Endometrial microvascular endothelial cells (primary cell): ENCODE results near the gene CCNA1. TPM values are rescaled to one million over a fixed set of nuclear protein-coding genes. Genes with fewer than 3 reads are reported as not detected.

Source experiments
- in situ Hi-C: cut with HindIII; loops from 2 replicates; pipeline ENCODE4 v1.10.0; 2017; ENCODE audit warnings: low sequenced_read_pairs, low pct_unique_long_range_greater_than_20kb; ENCODE audit errors: inconsistent ontology term
- total RNA-seq: library from RNA; depleted of rRNA; stranded (reverse); fragments of >200 nt; gene quantifications from one replicate; pipeline ENCODE4 v1.2.3, GENCODE V29; 2015; ENCODE audit errors: inconsistent ontology term

Gene CCNA1
- total RNA-seq, 1 donor from 2014 or later, result 39.8 TPM

DNA sequence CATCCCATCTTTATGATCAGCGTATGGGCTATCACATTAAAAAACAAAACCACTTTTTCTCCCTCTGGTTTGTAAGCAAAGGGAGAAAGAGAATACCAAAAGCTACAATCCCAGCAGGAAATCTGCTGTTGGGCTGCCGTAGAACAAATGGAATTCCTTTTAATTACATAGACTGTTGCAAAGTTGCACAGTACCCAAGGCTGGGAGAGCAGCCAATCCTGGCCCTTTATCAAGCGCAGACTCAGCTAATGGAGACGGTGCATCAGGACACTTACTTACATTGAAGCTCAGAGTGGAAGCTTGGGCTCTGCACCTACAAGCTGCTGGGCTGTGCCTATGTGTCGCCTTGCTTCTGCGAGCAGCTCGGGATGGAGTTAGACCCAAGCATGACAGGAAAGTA is 15.2 kb downstream of the CCNA1 start:
- in situ Hi-C loops, result no loop called here

DNA sequence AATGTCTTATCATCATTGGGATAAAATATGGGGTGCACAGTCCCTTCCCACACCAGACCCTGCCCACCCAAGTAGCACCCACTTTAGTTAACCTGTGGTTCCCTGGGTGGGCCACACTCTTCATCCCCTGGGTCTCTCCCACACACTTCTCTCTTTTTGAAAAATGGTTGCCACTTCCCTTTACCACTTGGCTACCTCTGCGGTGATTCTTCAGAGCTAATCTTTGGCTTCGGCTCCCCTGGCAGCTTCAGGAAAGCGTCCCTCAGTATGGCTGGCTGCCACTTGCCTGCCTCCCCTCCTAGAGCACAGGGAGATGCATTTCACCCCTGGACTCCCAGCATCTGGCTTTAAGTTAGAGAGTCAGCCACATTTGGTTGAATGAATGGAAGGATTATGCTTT is 18.2 kb downstream of the CCNA1 start:
- in situ Hi-C loops, result no loop called here

DNA sequence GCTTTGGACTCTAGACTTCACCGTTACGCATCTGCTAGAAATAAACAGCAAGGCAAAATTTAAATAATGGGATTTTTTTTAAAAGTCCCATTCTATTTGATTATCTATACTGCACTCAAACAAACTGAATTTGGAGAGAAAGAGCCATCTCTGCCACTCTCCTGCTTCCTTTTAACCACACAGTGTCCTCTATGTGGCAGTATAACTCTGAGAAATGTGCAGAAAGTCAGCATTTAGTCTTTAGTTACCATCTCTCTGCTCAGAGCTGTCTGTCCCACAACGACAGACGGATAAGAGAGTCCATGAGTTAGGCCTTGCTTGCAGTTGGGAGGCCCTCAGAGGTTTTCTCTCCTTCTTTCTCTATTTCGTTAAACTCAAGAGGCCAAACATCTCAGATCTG is 21.2 kb downstream of the CCNA1 start:
- in situ Hi-C loops, result no loop called here

DNA sequence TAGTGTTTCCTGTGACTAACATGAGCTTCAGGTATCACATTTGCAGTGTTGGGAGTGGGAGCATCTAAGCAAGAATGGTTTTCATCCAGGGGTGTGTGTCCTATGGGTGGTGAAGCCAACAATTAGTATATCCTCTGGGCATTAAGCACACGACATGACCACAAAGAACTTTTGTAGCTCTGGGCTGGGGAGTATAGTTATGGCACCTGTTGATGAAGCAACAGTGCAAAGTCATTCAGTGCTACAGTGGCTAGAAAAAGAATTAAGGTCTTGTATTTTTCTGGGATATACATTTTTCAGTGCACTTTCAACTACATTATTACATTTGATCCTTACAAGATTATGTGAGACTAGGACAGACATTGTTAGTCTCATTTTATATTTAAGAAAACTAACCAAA is 21.8 kb downstream of the CCNA1 start:
- in situ Hi-C loops, result no loop called here

DNA sequence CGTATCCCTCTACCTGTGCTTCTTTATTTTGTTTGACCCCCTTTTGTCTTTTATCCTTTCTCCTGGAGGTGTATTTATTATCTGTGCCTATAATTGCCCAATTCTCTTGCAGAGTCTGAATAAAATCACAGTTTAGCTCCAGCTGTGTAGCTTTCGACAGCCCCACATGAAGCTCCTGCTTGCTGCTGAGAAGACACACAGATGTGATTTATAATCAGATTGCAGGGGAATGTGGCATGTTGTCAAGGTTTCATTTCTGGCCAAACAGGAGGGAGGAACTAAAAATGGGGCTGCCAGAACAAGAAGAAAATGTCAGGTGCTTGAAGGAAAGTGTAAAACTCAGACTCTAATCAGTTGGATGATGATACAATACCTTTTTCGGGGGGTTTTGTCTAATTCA is 22.7 kb downstream of the CCNA1 start:
- in situ Hi-C loops, result no loop called here

DNA sequence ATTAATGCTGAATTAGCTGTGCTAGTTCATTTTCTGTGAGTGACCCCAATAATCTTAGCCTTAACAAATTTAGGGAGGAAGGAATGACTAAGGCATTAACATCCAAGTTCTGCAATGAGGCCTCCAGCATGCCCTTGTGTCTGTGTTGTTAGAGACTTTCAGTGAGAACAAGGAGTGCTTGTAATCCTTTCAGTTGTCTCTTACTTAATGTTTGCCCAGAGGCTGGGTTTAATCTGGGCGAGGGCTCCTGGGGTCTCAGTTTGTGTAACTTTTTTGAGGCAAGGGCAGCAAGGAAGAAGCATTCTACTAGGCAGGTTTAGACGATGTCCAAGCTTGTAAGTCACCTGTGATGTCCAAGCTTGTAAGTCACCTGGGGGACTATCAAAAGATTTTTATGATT is 24.3 kb downstream of the CCNA1 start:
- in situ Hi-C loops, result no loop called here

DNA sequence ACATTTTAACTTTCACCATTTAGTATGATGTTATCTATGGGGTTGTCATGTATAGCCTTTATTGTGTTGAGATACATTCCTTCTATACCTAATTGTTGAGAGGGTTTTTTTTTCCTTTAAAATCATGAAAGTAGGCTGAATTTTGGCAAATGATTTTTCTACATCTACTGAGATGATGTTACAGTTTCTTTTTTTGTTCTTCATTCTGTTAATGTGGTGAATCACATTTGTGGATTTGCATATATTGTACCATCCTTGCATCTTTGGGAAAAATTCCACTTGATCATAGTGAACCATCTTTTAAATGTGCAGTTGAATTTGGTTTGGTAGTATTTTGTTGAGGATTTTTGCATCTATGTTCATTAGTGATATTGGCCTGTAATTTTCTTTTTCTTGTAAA is 29.2 kb downstream of the CCNA1 start:
- in situ Hi-C loops, result no loop called here

DNA sequence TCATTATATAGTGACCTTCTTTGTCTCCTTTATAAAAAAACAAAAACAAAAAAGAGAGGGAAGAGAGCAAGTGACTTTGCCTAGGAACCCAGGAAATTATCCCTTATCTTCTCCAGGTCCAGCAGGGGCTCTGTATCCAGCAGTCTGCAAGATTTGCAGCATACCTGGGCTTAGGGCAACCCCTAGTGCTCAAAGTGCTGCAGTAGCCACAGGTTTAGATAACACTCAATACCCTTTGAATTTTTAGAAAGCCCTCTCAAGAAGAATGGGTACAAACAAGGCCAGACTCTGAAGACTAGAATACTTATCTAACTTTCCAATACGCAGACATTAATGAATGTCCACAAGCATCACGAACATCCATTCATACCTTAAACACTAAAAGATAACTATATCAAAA is 43.2 kb downstream of the CCNA1 start:
- in situ Hi-C loops, result no loop called here

DNA sequence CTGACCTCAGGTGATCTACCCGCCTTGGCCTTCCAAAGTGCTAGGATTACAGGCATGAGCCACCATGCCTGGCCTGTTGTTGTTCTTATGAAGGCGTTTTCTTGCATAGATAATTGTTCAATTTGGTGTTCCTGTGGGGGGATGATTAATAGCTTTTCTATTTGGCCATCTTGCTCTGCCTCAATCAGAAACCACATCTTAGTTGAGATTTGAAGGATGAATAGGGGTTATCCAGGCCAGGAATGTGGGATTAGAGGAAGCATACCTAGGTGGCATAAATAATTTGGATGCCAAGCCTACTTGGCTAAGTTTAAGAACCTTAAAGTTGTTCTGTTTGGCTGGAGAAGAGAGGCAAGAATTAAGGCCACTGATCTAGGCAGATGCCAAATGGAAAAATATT is 44.4 kb downstream of the CCNA1 start:
- in situ Hi-C loops, result no loop called here

DNA sequence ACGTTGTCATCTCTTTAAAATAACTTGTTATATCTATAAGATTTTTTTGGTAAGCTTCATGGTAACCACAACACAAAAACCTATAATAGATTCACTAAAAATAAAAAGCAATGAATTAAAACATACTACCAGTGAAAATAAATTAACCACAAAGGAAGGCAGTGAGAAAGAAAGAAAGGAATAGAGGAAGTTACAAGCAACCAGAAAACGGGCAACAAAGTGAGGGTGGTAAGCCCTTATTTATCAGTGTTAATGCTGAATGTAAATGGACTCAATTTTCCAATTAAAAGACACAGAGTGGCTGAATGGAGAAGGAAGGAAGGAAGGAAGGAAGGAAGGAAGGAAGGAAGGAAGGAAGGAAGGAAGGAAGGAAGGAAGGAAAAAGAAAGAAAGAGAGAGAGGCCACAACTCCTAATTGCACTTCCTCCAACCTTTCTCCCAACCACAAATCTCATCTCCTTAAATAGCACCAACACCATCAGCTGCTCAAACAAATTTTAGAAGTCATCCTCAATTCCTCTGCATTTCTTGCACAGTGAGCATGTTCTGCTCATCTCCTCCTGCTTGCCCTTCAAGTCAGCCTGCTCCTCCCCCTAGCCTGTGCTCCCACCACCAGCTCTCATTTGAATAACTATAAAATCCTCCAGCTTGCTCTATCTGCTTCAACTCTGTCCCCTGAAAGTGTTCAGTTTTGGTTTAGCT is 48.6 kb downstream of the CCNA1 start:
- in situ Hi-C loops, result no loop called here

DNA sequence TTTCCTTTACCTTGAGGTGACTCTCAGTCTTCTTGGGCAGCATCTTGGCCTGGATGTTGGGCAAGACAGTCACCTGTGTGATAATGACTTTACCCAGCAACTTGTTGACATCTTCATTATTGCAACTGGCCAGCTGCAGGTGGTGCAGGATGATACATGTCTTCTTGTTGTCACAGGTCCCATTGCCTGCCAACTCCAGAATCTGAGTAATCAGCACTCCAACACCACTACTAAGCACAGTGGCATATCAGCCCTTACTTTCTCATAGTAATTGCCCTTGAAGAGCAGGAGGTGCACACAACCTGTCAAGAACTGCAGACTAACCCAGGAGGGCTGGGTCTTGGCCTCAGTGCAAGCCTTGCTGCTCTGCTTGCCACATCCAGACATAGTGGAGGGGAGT is 57.8 kb downstream of the CCNA1 start:
- in situ Hi-C loops, result no loop called here

Other genes starting within 250 kb of the CCNA1 start
- not detected for gene SOHLH2, start 217.9 kb upstream of the CCNA1 start, total RNA-seq
- gene CCDC169, start 134.7 kb upstream of the CCNA1 start, total RNA-seq, result 2.9 TPM
- 75.9 TPM for gene SPART, start 86.1 kb upstream of the CCNA1 start, total RNA-seq
- gene SERTM1, start 241.5 kb downstream of the CCNA1 start, total RNA-seq, result not detected